GM18907 (cell line): ENCODE results near the gene DUSP12.
A peak's percentile ranks its signal among the peaks of the same experiment; 100 is the strongest.

ENCODE experiments used
- ATAC-seq: cut with Tn5 transposase; IDR thresholded peaks from one replicate; pipeline ENCODE4 v1.9.1; 2021; ENCODE audit warnings: mild to moderate bottlenecking, moderate library complexity; ENCODE audit not compliant: unreplicated experiment

DUSP12 gene

GRCh38 chr1:161726473-161727255 lies 22.9 kb upstream of the DUSP12 start:
- ATAC-seq = peak; percentile 60

- ATAC-seq = peak; percentile 4
Observed at GRCh38 chr1:161727256-161727924, 22.2 kb upstream of the DUSP12 start.

- no peak for ATAC-seq
Observed at GRCh38 chr1:161728376-161729226, 21.0 kb upstream of the DUSP12 start.

GRCh38 chr1:161730050-161730564 lies 19.5 kb upstream of the DUSP12 start:
- no peak for ATAC-seq

GRCh38 chr1:161731241-161731640 lies 18.3 kb upstream of the DUSP12 start:
- no peak for ATAC-seq

GRCh38 chr1:161731981-161732718 lies 17.4 kb upstream of the DUSP12 start:
- no peak for ATAC-seq

GRCh38 chr1:161733526-161733925 lies 16.1 kb upstream of the DUSP12 start:
- ATAC-seq = no peak

GRCh38 chr1:161735837-161736236 lies 13.7 kb upstream of the DUSP12 start:
- no peak for ATAC-seq

GRCh38 chr1:161736335-161736969 lies 13.1 kb upstream of the DUSP12 start:
- no peak for ATAC-seq

GRCh38 chr1:161737625-161738024 lies 12.0 kb upstream of the DUSP12 start:
- ATAC-seq = no peak

GRCh38 chr1:161738627-161739287 lies 10.8 kb upstream of the DUSP12 start:
- peak; percentile 69 for ATAC-seq

GRCh38 chr1:161739865-161740566 lies 9.6 kb upstream of the DUSP12 start:
- no peak for ATAC-seq

GRCh38 chr1:161740921-161741320 lies 8.7 kb upstream of the DUSP12 start:
- no peak for ATAC-seq

GRCh38 chr1:161743231-161743630 lies 6.4 kb upstream of the DUSP12 start:
- ATAC-seq = no peak

- no peak for ATAC-seq
Observed at GRCh38 chr1:161747801-161748200, 1.8 kb upstream of the DUSP12 start.

- ATAC-seq = no peak
Observed at GRCh38 chr1:161763522-161764098, 14.0 kb downstream of the DUSP12 start.

- peak; percentile 62 for ATAC-seq
Observed at GRCh38 chr1:161766102-161766981, 16.8 kb downstream of the DUSP12 start, which contains the start of gene ATF6. TSS of gene ATF6 (plus strand) at chr1:161766320. CDS start at chr1:161766361, 41 bp downstream.
